K562 (cell line): Measurements from ENCODE around the gene GSTM2. TPM values are rescaled to one million over a fixed set of nuclear protein-coding genes. Genes with fewer than 3 reads are reported as not detected.

Experiments used
- ATAC-seq: fragments of 200-7000 bp; cut with Tn5 transposase; 3 replicates; pipeline ENCODE4 v1.9.1; 2020; ENCODE audit warnings: moderate library complexity
- BruUV-seq: library from RNA; stranded (reverse); fragments of 400-500 nt; replicated peaks from 2 replicates; lab custom pipeline; 2021; lab: Mats Ljungman, UMichigan
- CTCF ChIA-PET: fragments of 300-600 bp; formaldehyde crosslinking; extraction: SDS; loops from one replicate; lab custom pipeline; 2021; ENCODE audit warnings: low intra/inter-chr PET ratio; lab: Yijun Ruan, JAX
- POLR2A ChIA-PET: fragments of 300-600, 350-650 bp; sonication (Branson Sonifier 250); formaldehyde crosslinking; extraction: SDS; loops from one replicate; lab custom pipeline; 2021; ENCODE audit warnings: antibody characterized with exemption, inconsistent platforms; lab: Yijun Ruan, JAX
- DNase-seq, 4 experiments: peaks; one replicate each; pipeline versions ENCODE4 v3.0.0 to v3.0.0-alpha.2; 2011 to 2018; ENCODE audit warnings: low spot score in 3 of 4, mixed read lengths in 3 of 4; ENCODE audit errors: extremely low read depth in 1 of 4
- FAIRE-seq: peaks from 2 replicates; lab custom pipeline; 2011; peaks lifted over from hg19 to GRCh38; lab: Jason Lieb, UNC
- H2AFZ ChIP-seq: 2 replicates; pipeline ENCODE4 v1.6.0; 2011; ENCODE audit warnings: low read depth, low read length, control low read depth, inconsistent platforms
- H3K27ac ChIP-seq: fragments of 200-600 bp; 3 replicates; pipeline ENCODE4 v1.8.0; 2011; ENCODE audit warnings: low read depth, mild to moderate bottlenecking, control low read depth, inconsistent platforms, low read length, moderate library complexity, mixed read lengths; ENCODE audit errors: extremely low read depth
- H3K27me3 ChIP-seq, 2 experiments: fragments of 300-600 bp in 1 of 2; 2 replicates in 1 of 2; 3 replicates in 1 of 2; pipeline versions ENCODE4 v1.6.0 to v1.8.0; 2011; ENCODE audit warnings: inconsistent platforms in 2 of 2, low read length in 2 of 2, mild to moderate bottlenecking in 1 of 2, mixed read lengths in 1 of 2, moderate library complexity in 1 of 2; ENCODE audit not compliant: control insufficient read depth in 2 of 2, insufficient read depth in 2 of 2
- H3K36me3 ChIP-seq: fragments of 300-600 bp; 3 replicates; pipeline ENCODE4 v1.8.0; 2011; ENCODE audit warnings: mild to moderate bottlenecking, low read length, inconsistent platforms; ENCODE audit not compliant: control insufficient read depth, insufficient read depth
- H3K4me1 ChIP-seq, 2 experiments: fragments of 200-600 bp in 1 of 2; replicated peaks in 1 of 2; 2 replicates in 1 of 2; 3 replicates in 1 of 2; pipeline versions ENCODE4 v1.5.1 to v1.8.0; 2011; ENCODE audit warnings: inconsistent platforms in 2 of 2, low read length in 2 of 2, mild to moderate bottlenecking in 1 of 2, mixed read lengths in 1 of 2, moderate library complexity in 1 of 2; ENCODE audit not compliant: control insufficient read depth in 2 of 2, insufficient read depth in 2 of 2
- H3K4me2 ChIP-seq: 2 replicates; pipeline ENCODE4 v1.6.1; 2011; ENCODE audit warnings: low read length, control low read depth, inconsistent platforms, mixed read lengths; ENCODE audit not compliant: insufficient read depth
- H3K4me3 ChIP-seq: fragments of 200-600 bp; sonication (generic), shearing (Covaris generic); 2 replicates; pipeline ENCODE4 v1.5.1; 2016; ENCODE audit warnings: control low read depth, inconsistent platforms
- H3K79me2 ChIP-seq: fragments of 200-600 bp; 3 replicates; pipeline ENCODE4 v1.8.0; 2011; ENCODE audit warnings: low read length, inconsistent platforms; ENCODE audit not compliant: control insufficient read depth, insufficient read depth
- H3K9ac ChIP-seq, 2 experiments: 2 replicates each; pipeline versions ENCODE4 v1.6.0 to v1.6.1; 2011; ENCODE audit warnings: low read depth in 2 of 2, low read length in 2 of 2, control low read depth in 1 of 2, inconsistent platforms in 1 of 2, mild to moderate bottlenecking in 1 of 2, mixed read lengths in 1 of 2; ENCODE audit not compliant: insufficient read depth in 1 of 2
- H3K9me1 ChIP-seq: one replicate; pipeline ENCODE4 v1.6.0; 2011; ENCODE audit warnings: inconsistent platforms, mild to moderate bottlenecking, low read length, moderate library complexity; ENCODE audit not compliant: control insufficient read depth, insufficient read depth
- H3K9me3 ChIP-seq: replicated peaks from 2 replicates; pipeline ENCODE4 v1.5.1; 2011; ENCODE audit warnings: low read depth, low read length, inconsistent platforms; ENCODE audit not compliant: control insufficient read depth, insufficient read depth
- H4K20me1 ChIP-seq: replicated peaks from 2 replicates; pipeline ENCODE4 v1.6.1; 2011; ENCODE audit warnings: low read length, inconsistent platforms, mixed read lengths; ENCODE audit not compliant: control insufficient read depth, insufficient read depth
- HDAC3 ChIP-seq: fragments of 450-650 bp; IDR thresholded peaks from 2 replicates; pipeline ENCODE4 v1.6.1; 2018; ENCODE audit warnings: borderline replicate concordance, mild to moderate bottlenecking, moderate library complexity; ENCODE audit not compliant: partially characterized antibody
- HNRNPUL1 ChIP-seq: fragments of 200-400 bp; formaldehyde crosslinking; IDR thresholded peaks from 2 replicates; pipeline ENCODE4 v1.6.1; 2017; ENCODE audit warnings: low read length
- MYNN ChIP-seq, 2 experiments: sonication (generic); formaldehyde crosslinking in 1 of 2; IDR thresholded peaks; 2 replicates each; pipeline versions ENCODE4 v1.5.0 to v1.6.1; 2016 to 2020; ENCODE audit warnings: antibody characterized with exemption in 1 of 2, missing genetic modification reagents in 1 of 2
- NR2C2 ChIP-seq, 2 experiments: fragments of 200-800 bp in 1 of 2; sonication (Bioruptor generic) in 1 of 2; sonication (generic) in 1 of 2; formaldehyde crosslinking in 1 of 2; IDR thresholded peaks; 2 replicates each; pipeline versions ENCODE4 v1.6.1 to v1.8.0; 2016 to 2022; ENCODE audit warnings: mild to moderate bottlenecking in 1 of 2, missing compliant biosample characterization in 1 of 2, missing genetic modification characterization in 1 of 2, missing genetic modification reagents in 1 of 2
- PREB ChIP-seq: sonication (generic); formaldehyde crosslinking; IDR thresholded peaks from 2 replicates; pipeline ENCODE4 v1.8.1; 2023; ENCODE audit warnings: mild to moderate bottlenecking, missing genetic modification reagents
- RBM17 ChIP-seq: fragments of 200-400 bp; formaldehyde crosslinking; IDR thresholded peaks from 2 replicates; pipeline ENCODE4 v1.6.1; 2017; ENCODE audit warnings: low read depth, mild to moderate bottlenecking, low read length, borderline replicate concordance
- SRF ChIP-seq, 2 experiments: fragments of 250-450, 450-650 bp in 1 of 2; sonication (Bioruptor Pico) in 1 of 2; sonication (generic) in 1 of 2; formaldehyde crosslinking; IDR thresholded peaks; 2 replicates each; pipeline versions ENCODE4 v1.5.0 to v1.5.1; 2020 to 2022; ENCODE audit warnings: mild to moderate bottlenecking in 1 of 2, missing genetic modification reagents in 1 of 2
- TAF9B ChIP-seq: fragments of 450-650 bp; IDR thresholded peaks from 2 replicates; pipeline ENCODE4 v1.6.1; 2018; ENCODE audit warnings: mild to moderate bottlenecking; ENCODE audit not compliant: partially characterized antibody
- TRIM28 ChIP-seq: fragments of 450-650 bp; IDR thresholded peaks from 2 replicates; pipeline ENCODE4 v1.6.1; 2017
- ZNF384 ChIP-seq: IDR thresholded peaks from 2 replicates; pipeline ENCODE4 v1.6.1; 2012; ENCODE audit warnings: low read depth, low read length, improper control_type of control experiment
- WGBS: fragments of 100-300 bp; shearing (Covaris generic); methylation state at CpG from one replicate; pipeline ENCODE4 v1.1.6; 2016; ENCODE audit warnings: low coverage, mixed read lengths; ENCODE audit not compliant: insufficient coverage; ENCODE audit errors: missing lambda C conversion rate; 5-methylcytosine and 5-hydroxymethylcytosine counted together
- in situ Hi-C: fragments of 300-500 bp; cut with MboI; formaldehyde crosslinking; loops from 4 replicates; pipeline ENCODE4 v1.15.0; 2018; ENCODE audit warnings: inconsistent platforms, mixed read lengths
- intact Hi-C: fragments of 100-400 bp; cut with micrococcal nuclease; formaldehyde crosslinking; loops from 2 replicates; pipeline ENCODE4 v1.14.2; 2022
- polyA plus RNA-seq, 8 experiments: library from polyadenylated mRNA; depleted of rRNA in 4 of 8; stranded (reverse) in 5 of 8; unstranded in 3 of 8; fragments of >200 nt; fragmentation: Nextera tagmentation in 2 of 8; fragmentation: Illumina TruSeq in 1 of 8; extraction: Ambion mirVana in 2 of 8; extraction: Trizol in 1 of 8; gene quantifications; 2 replicates each; pipeline versions ENCODE4 v1.2.1 to v1.2.3, GENCODE V29; 2011 to 2014; ENCODE audit warnings: inconsistent platforms in 1 of 8, missing spikeins in 1 of 8
- total RNA-seq, 7 experiments: library from RNA; depleted of rRNA in 6 of 7; stranded (reverse); fragments of >200 nt in 6 of 7; fragmentation: Illumina TruSeq in 2 of 7; extraction: Trizol in 2 of 7; gene quantifications; 2 replicates each; pipeline versions ENCODE4 v1.2.1 to v1.2.3, GENCODE V29; 2011 to 2021; ENCODE audit warnings: low replicate concordance in 1 of 7
- TF ChIP-seq, protein P1 (sequence below): sonication (generic); formaldehyde crosslinking; IDR thresholded peaks from 2 replicates; pipeline ENCODE4 v1.8.0; 2022; ENCODE audit warnings: mild to moderate bottlenecking, missing genetic modification reagents
- TF ChIP-seq, protein P2 (sequence below): sonication (generic); formaldehyde crosslinking; IDR thresholded peaks from 2 replicates; pipeline ENCODE4 v1.9.0; 2022; ENCODE audit warnings: mild to moderate bottlenecking, missing genetic modification reagents

Gene GSTM2
- total and polyA plus RNA-seq, 9 of the 15 experiments (the other 6 are each of a cell fraction or from before 2014, with no cell fraction given), result 1.6 to 15.1 (median 6.8) TPM

DNA sequence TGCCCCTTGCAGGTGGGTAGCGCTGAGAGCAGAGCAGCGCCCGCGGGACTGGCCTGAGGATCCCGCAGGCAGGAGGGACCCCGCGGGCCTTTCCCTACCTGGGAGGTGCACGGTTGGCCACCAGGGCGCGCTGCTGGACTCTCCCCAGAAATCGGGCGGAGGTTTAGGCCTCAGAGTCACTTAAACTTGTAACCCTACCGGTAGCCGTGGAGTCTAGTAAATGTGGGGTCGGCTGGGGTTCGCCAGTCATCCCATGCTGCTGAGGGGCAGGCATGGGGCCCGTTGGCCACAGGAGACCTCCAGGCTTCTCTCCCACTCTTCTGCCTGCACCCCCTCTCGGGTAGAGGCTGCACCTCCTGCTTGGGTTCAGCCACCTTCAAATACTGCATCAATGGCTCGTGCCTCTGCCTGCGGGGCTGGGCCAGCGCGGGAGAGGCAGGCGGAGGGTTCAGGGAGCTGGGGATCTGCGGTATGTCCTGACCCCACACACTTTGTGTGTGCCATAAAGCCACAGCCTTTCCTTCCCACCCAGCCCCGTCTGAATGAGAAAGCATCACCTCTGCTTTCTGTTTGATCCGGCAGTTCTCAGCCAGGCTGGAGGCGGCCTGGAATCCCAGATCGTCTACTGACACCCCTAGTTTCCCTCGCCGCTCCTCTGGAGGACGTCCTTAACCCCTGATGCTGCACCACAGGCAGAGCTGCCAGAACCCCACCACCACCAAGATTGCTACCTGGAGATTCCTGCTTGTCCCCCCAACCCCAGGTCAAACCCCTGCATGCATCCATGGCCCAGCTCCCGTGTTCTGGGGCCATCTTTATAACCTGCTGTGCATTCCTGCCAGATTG, 24.2 kb upstream of the GSTM2 start:
- CTCF ChIA-PET, result interaction anchor here (1.0 to 6.9 kb wide), 6 partner anchors 60 to 414 kb away, joined by 4 to 77 read pairs (median 6); partner anchors contain the start of gene AHCYL1
- H3K9ac ChIP-seq, result peak overlapping the region in 1 of 2 experiments; percentile 87; a peak in 2 of 4 replicates
- no peaks in the 10 kb centered on the region; the same call in 1 of the 2 replicates for H3K9me3 ChIP-seq
- peak overlapping the region; percentile 84 for H2AFZ ChIP-seq
- intact Hi-C loops (loop anchor here (1.0 to 10.0 kb wide), 5 partner anchors 8 to 471 kb away; partner anchors contain the start of gene UBL4B), in situ Hi-C loops (loop anchor here (5.0 to 10.0 kb wide), 3 partner anchors 129 to 371 kb away; no protein-coding TSS in a partner anchor)
- H3K36me3 ChIP-seq, result no peaks in the 10 kb centered on the region
- H3K79me2 ChIP-seq, result no peaks in the 10 kb centered on the region
- H3K4me1 ChIP-seq, result peaks cover 26 to 46% of the 10 kb centered on the region in 2 experiments
- H3K4me2 ChIP-seq, result peak overlapping the region; percentile 33; the same call in 1 of the 2 replicates
- 26% methylated on average over 32 of the region's 32 CpGs for WGBS
- peak; percentile 97 for ATAC-seq
- no peaks in the 10 kb centered on the region for H3K9me1 ChIP-seq
- no peak overlapping the region for H3K27ac ChIP-seq
- POLR2A ChIA-PET, result interaction anchor here (1.1 kb wide), 1 partner anchor 12 kb away, joined by 3 read pairs; the partner anchor contains the start of gene GSTM4
- peak; percentile 86 for FAIRE-seq
- peak; percentile 84 to 91 (median 86) for DNase-seq
- no peak overlapping the region for H3K4me3 ChIP-seq
- no peaks in the 10 kb centered on the region; a peak in 1 of 5 replicates for H3K27me3 ChIP-seq
- BruUV-seq, result no TSS peak
- H4K20me1 ChIP-seq, result no peaks in the 10 kb centered on the region
- TF ChIP-seq HNRNPUL1 (no peak), TRIM28 (0 out of 2 replicates have a peak, but pooled peaks have one; percentile 39), HDAC3 (no peak), SRF (CRISPR knock-in tag; IDR thresholded peaks at IDR 0.05) (0 out of 4 replicates have a peak, but pooled peaks of 1 of the 2 experiments have one; percentile 14), RBM17 (no peak), MYNN (IDR thresholded peaks at IDR 0.05) (0 out of 2 replicates have a peak, but pooled peaks have one; percentile 29), MYNN (CRISPR knock-in tag; IDR thresholded peaks at IDR 0.05) (no peak), NR2C2 (CRISPR knock-in tag; IDR thresholded peaks at IDR 0.05) (0 out of 2 replicates have a peak, but pooled peaks have one; percentile 19), NR2C2 (tag; IDR thresholded peaks at IDR 0.05) (no peak), ZNF384 (0 out of 2 replicates have a peak, but pooled peaks have one; percentile 5), PREB (peak; percentile 82; the same call in 1 of the 2 replicates), TAF9B (no peak)
- TF ChIP-seq, protein P1, sequence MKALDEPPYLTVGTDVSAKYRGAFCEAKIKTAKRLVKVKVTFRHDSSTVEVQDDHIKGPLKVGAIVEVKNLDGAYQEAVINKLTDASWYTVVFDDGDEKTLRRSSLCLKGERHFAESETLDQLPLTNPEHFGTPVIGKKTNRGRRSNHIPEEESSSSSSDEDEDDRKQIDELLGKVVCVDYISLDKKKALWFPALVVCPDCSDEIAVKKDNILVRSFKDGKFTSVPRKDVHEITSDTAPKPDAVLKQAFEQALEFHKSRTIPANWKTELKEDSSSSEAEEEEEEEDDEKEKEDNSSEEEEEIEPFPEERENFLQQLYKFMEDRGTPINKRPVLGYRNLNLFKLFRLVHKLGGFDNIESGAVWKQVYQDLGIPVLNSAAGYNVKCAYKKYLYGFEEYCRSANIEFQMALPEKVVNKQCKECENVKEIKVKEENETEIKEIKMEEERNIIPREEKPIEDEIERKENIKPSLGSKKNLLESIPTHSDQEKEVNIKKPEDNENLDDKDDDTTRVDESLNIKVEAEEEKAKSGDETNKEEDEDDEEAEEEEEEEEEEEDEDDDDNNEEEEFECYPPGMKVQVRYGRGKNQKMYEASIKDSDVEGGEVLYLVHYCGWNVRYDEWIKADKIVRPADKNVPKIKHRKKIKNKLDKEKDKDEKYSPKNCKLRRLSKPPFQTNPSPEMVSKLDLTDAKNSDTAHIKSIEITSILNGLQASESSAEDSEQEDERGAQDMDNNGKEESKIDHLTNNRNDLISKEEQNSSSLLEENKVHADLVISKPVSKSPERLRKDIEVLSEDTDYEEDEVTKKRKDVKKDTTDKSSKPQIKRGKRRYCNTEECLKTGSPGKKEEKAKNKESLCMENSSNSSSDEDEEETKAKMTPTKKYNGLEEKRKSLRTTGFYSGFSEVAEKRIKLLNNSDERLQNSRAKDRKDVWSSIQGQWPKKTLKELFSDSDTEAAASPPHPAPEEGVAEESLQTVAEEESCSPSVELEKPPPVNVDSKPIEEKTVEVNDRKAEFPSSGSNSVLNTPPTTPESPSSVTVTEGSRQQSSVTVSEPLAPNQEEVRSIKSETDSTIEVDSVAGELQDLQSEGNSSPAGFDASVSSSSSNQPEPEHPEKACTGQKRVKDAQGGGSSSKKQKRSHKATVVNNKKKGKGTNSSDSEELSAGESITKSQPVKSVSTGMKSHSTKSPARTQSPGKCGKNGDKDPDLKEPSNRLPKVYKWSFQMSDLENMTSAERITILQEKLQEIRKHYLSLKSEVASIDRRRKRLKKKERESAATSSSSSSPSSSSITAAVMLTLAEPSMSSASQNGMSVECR (CRISPR knock-in tag), result peak; percentile 49; the same call in 1 of the 2 replicates
- TF ChIP-seq, protein P2, sequence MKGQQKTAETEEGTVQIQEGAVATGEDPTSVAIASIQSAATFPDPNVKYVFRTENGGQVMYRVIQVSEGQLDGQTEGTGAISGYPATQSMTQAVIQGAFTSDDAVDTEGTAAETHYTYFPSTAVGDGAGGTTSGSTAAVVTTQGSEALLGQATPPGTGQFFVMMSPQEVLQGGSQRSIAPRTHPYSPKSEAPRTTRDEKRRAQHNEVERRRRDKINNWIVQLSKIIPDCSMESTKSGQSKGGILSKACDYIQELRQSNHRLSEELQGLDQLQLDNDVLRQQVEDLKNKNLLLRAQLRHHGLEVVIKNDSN (CRISPR knock-in tag), result peak; percentile 23; the same call in 1 of the 2 replicates
